ENCODE measurements around the gene PRADC1. TPM values are rescaled to one million over a fixed set of nuclear protein-coding genes. Genes with fewer than 3 reads are reported as not detected.

PRADC1 gene
- total RNA-seq, result 11.1 and 12.0 TPM in 2 replicates

DNA sequence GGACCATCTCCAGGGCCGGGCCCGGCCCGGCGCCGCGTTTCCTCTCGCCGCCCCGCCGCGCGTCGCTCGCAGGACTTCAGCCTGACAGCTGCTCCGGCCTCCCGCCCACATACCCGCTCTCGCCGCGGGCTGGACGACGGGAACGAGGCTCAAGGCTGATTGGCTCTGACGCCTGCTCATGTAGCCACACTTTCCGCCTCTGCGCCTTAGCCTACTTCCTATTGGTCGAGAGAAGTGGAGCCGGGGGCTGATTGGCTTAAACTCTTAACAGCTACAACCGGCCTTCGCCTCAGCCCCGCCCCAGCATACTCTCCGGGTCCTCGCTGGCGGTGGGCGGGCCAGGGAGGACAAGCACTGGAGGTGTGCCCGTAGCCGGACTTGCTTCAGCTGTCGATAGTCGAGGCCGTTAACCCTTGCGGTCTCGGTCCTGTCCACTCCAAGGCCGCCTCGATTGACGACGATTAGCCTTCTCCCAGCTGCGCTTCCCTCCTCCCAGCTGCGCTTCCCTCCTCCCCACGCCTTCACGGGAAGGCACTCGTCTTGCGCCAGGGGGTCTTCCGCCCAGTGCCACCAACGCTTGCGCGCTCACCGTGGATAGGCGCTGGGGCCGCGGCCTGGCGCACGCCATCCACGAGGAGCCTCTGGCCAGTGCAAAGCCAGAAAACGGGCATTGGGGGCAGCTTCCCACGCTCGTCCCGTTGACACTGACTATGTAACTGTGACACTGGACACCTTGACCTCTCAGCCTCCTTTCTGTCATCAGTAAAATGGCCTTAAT is at the start of gene PRADC1:
Gene PRADC1 (minus strand): TSS at position 86 of the 778 bp plus-strand sequence. CDS start 79 bp downstream, at position 7.

GRCh38 chr2:73233932-73234832 is 1.1 kb upstream of the PRADC1 start, which contains the start of gene CCT7:
TSS of gene CCT7 (plus strand) at chr2:73234308. CDS start at chr2:73234379, 71 bp downstream.

GRCh38 chr2:73214120-73215035 is 18.7 kb downstream of the PRADC1 start, which contains the start of gene SMYD5:
TSS of gene SMYD5 (plus strand) at chr2:73214245. CDS start at chr2:73214267, 22 bp downstream.

DNA sequence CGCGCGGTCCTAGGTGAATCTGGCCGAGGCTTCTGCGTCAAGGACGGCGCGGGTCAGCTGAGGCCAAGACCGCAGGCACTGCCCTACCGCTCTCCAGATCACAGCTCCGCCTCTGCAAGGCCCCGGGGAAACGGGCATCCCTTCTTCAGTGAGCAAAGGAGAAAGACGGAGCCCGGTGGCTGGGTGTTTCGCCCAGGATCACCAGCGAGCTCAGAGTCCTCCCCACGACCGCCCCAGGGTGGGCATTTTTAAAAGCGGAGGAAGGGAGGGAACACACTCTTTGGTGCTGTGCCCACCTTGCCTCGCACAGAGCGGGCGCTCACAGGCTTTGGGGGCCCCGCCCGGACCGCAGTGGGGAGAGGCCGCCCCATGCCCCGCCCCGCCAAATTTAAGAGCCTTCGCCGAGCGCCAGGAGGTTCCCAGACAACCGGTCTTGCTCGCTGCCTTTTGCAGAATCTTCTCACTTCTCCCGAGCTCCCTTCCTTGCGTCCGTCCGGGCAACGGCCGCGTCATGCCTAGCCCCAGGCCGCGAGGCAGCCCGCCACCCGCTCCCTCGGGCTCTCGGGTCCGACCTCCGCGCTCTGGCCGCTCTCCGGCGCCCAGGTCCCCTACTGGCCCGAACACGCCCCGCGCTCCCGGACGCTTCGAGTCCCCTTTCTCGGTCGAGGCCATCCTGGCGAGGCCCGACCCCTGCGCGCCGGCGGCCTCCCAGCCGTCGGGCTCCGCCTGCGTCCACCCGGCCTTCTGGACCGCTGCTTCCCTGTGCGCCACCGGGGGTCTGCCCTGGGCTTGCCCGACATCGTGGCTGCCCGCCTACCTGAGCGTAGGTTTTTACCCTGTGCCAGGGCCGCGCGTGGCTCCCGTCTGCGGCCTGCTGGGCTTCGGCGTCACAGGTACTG is 30.6 kb downstream of the PRADC1 start, which contains the start of gene NOTO:
Gene NOTO (plus strand): TSS at position 419 of the 899 bp plus-strand sequence. CDS start 93 bp downstream, at position 512.

Other genes with a start within 250 kb of the PRADC1 start
- gene SFXN5, start 161.5 kb downstream of the PRADC1 start, total RNA-seq, result 9.6 and 10.0 TPM in 2 replicates
- gene RAB11FIP5, start 120.3 kb downstream of the PRADC1 start, total RNA-seq, result 19.9 and 25.8 TPM in 2 replicates
- gene NOTO, start 30.7 kb downstream of the PRADC1 start, total RNA-seq, result not detected in 2 replicates
- 13.9 and 19.2 TPM in 2 replicates for gene SMYD5, start 19.0 kb downstream of the PRADC1 start, total RNA-seq
- 234 and 277 TPM in 2 replicates for gene CCT7, start 1.1 kb upstream of the PRADC1 start, total RNA-seq
- 0.60 and 0.95 TPM in 2 replicates for gene FBXO41, start 51.2 kb upstream of the PRADC1 start, total RNA-seq
- under 0.01 TPM in 1 of 2 replicates, not detected in the other for gene EGR4, start 60.3 kb upstream of the PRADC1 start, total RNA-seq
- gene ALMS1, start 152.6 kb upstream of the PRADC1 start, total RNA-seq, result 8.2 and 9.4 TPM in 2 replicates